GM12878 (cell line): Measurements from ENCODE around the gene CREBRF. TPM values are rescaled to one million over a fixed set of nuclear protein-coding genes. Genes with fewer than 3 reads are reported as not detected.

Experiments
- ATAC-seq: fragments of 200-7000 bp; cut with Tn5 transposase; 3 replicates; pipeline ENCODE4 v1.9.1; 2020; ENCODE audit warnings: mild to moderate bottlenecking, moderate library complexity
- BruUV-seq: library from RNA; stranded (reverse); fragments of 400-500 nt; replicated peaks from 2 replicates; lab custom pipeline; 2021; lab: Mats Ljungman, UMichigan
- CTCF ChIA-PET: fragments of 300-600 bp; sonication (Branson Sonifier 250); formaldehyde crosslinking; extraction: SDS; loops from one replicate; lab custom pipeline; 2021; ENCODE audit warnings: inconsistent platforms; lab: Yijun Ruan, JAX
- POLR2A ChIA-PET: fragments of 350-600 bp; formaldehyde crosslinking; extraction: SDS; loops from one replicate; lab custom pipeline; 2021; ENCODE audit warnings: inconsistent platforms; lab: Charles Lee
- RAD21 ChIA-PET: fragments of 300-600 bp; sonication (Branson Sonifier 250); formaldehyde crosslinking; loops from one replicate; lab custom pipeline; 2023; ENCODE audit warnings: antibody characterized with exemption; ENCODE audit not compliant: unreplicated experiment; lab: Charles Lee
- SMC1A ChIA-PET: fragments of 300-600 bp; sonication (Branson Sonifier 250); formaldehyde crosslinking; loops from one replicate; lab custom pipeline; 2023; ENCODE audit not compliant: unreplicated experiment, uncharacterized antibody; lab: Charles Lee
- DNase-seq: peaks from one replicate; pipeline ENCODE4 v3.0.0-alpha.2; 2011; ENCODE audit warnings: low read depth, low spot score
- FAIRE-seq: peaks from 3 replicates; lab custom pipeline; 2011; peaks lifted over from hg19 to GRCh38; lab: Jason Lieb, UNC
- H2AFZ ChIP-seq: 2 replicates; pipeline ENCODE4 v1.6.0; 2011; ENCODE audit warnings: low read depth, low read length, control low read depth; ENCODE audit not compliant: control insufficient read depth
- H3K27ac ChIP-seq: 2 replicates; pipeline ENCODE4 v1.5.1; 2011; ENCODE audit warnings: control low read depth; ENCODE audit not compliant: control insufficient read depth, insufficient read depth
- H3K27me3 ChIP-seq, 2 experiments: replicated peaks in 1 of 2; 2 replicates each; pipeline versions ENCODE4 v1.6.0 to v1.6.1; 2011; ENCODE audit warnings: low read length in 1 of 2; ENCODE audit not compliant: control insufficient read depth in 2 of 2, insufficient read depth in 2 of 2
- H3K36me3 ChIP-seq, 2 experiments: 2 replicates each; pipeline ENCODE4 v1.5.1; 2011; ENCODE audit warnings: low read length in 1 of 2; ENCODE audit not compliant: control insufficient read depth in 2 of 2, insufficient read depth in 2 of 2
- H3K4me1 ChIP-seq: 2 replicates; pipeline ENCODE4 v1.6.1; 2011; ENCODE audit warnings: mild to moderate bottlenecking, low read length, moderate library complexity, mixed read lengths; ENCODE audit not compliant: control insufficient read depth, insufficient read depth
- H3K4me2 ChIP-seq: 2 replicates; pipeline ENCODE4 v1.6.0; 2011; ENCODE audit warnings: control low read depth; ENCODE audit not compliant: control insufficient read depth, insufficient read depth
- H3K4me3 ChIP-seq: fragments of 200-600 bp; sonication (generic); 2 replicates; pipeline ENCODE4 v1.5.1; 2016
- H3K79me2 ChIP-seq: 2 replicates; pipeline ENCODE4 v1.6.0; 2011; ENCODE audit warnings: low read length; ENCODE audit not compliant: control insufficient read depth, insufficient read depth
- H3K9ac ChIP-seq: 2 replicates; pipeline ENCODE4 v1.8.0; 2011; ENCODE audit warnings: low read length, control low read depth, mixed read lengths; ENCODE audit not compliant: control insufficient read depth, insufficient read depth
- H3K9me3 ChIP-seq: replicated peaks from 3 replicates; pipeline ENCODE4 v1.5.1; 2011; ENCODE audit warnings: mild to moderate bottlenecking, low read length; ENCODE audit not compliant: control insufficient read depth, insufficient read depth
- H4K20me1 ChIP-seq: 2 replicates; pipeline ENCODE4 v1.6.0; 2011; ENCODE audit not compliant: control insufficient read depth, insufficient read depth
- LARP7 ChIP-seq: fragments of 450-650 bp; IDR thresholded peaks from 2 replicates; pipeline ENCODE4 v1.6.1; 2017; ENCODE audit warnings: mild to moderate bottlenecking
- STAT1 ChIP-seq: fragments of 450-650 bp; conservative IDR thresholded peaks from 2 replicates; pipeline ENCODE4 v1.6.1; 2014; ENCODE audit warnings: antibody characterized with exemption, mild to moderate bottlenecking
- WGBS: methylation state at CpG from one replicate; pipeline ENCODE4 v1.1.6; 2016; ENCODE audit warnings: low lambda C conversion rate; ENCODE audit not compliant: insufficient replicate concordance, insufficient coverage; ENCODE audit errors: missing lambda C conversion rate; 5-methylcytosine and 5-hydroxymethylcytosine counted together
- in situ Hi-C: fragments of 300-500 bp; cut with MboI; formaldehyde crosslinking; loops from 9 replicates; pipeline ENCODE4 v1.14.3; 2018; ENCODE audit warnings: mixed read lengths
- intact Hi-C: fragments of 100-400 bp; cut with micrococcal nuclease; formaldehyde crosslinking; loops from one replicate; pipeline ENCODE4 v1.14.2; 2022; ENCODE audit not compliant: unreplicated experiment
- polyA plus RNA-seq, 11 experiments: library from polyadenylated mRNA; depleted of rRNA in 4 of 11; unstranded in 6 of 11; stranded (reverse) in 5 of 11; fragments of >200 nt; fragmentation: Nextera tagmentation in 4 of 11; fragmentation: Illumina TruSeq in 1 of 11; extraction: Ambion mirVana in 4 of 11; extraction: Trizol in 1 of 11; gene quantifications; 1 replicate in 1 of 11; 2 replicates in 10 of 11; pipeline versions ENCODE4 v1.2.1 to v1.2.3, GENCODE V29; 2011 to 2016; ENCODE audit warnings: inconsistent platforms in 2 of 11, missing spikeins in 2 of 11, low read depth in 1 of 11
- total RNA-seq, 4 experiments: library from RNA; depleted of rRNA in 3 of 4; stranded (reverse); fragments of >200 nt in 3 of 4; fragmentation: Illumina TruSeq in 1 of 4; extraction: Trizol in 1 of 4; gene quantifications; 2 replicates each; pipeline versions ENCODE4 v1.2.1 to v1.2.3, GENCODE V29; 2013 to 2021
- TF ChIP-seq, protein P1 (sequence below), 3 experiments: IDR thresholded peaks in 2 of 3; conservative IDR thresholded peaks in 1 of 3; 2 replicates each; pipeline ENCODE4 v1.5.1; 2011; ENCODE audit warnings: low read depth in 3 of 3, low read length in 3 of 3, mild to moderate bottlenecking in 3 of 3, control low read depth in 2 of 3, moderate library complexity in 2 of 3, inconsistent platforms in 1 of 3, mixed read lengths in 1 of 3; ENCODE audit not compliant: control insufficient read depth in 2 of 3, insufficient read depth in 1 of 3; ENCODE audit errors: extremely low read depth in 1 of 3
- TF ChIP-seq, protein P2 (sequence below): fragments of 450-650 bp; formaldehyde crosslinking; IDR thresholded peaks from 2 replicates; pipeline ENCODE4 v1.4.0; 2020; ENCODE audit warnings: mild to moderate bottlenecking, moderate library complexity

Gene CREBRF
- total and polyA plus RNA-seq, 10 of the 15 experiments (the other 5 are each of a cell fraction or from before 2014, with no cell fraction given) = 1.2 to 12.7 (median 3.9) TPM

- ChIA-PET POLR2A (interaction anchor here (0.7 kb wide), 1 partner anchor 931 kb away, joined by 3 read pairs; no protein-coding TSS in a partner anchor), SMC1A (interaction anchor here (0.9 kb wide), 1 partner anchor 37 kb away, joined by 3 read pairs; no protein-coding TSS in a partner anchor), CTCF (interaction anchor here (0.7 to 1.1 kb wide), 3 partner anchors 15 to 181 kb away, joined by 3 to 4 read pairs (median 3); no protein-coding TSS in a partner anchor), RAD21 (interaction anchor here (0.7 to 1.5 kb wide), 4 partner anchors 14 to 181 kb away, joined by 3 to 7 read pairs (median 3); partner anchors contain the start of gene ATP6V0E1)
- BruUV-seq = no TSS peak
- Histone ChIP-seq H3K4me2 (no peak overlapping the region), H3K9ac (no peak overlapping the region; the same call in 1 of the 2 replicates), H4K20me1 (no peaks in the 10 kb centered on the region), H3K79me2 (no peaks in the 10 kb centered on the region), H3K27ac (no peak overlapping the region), H3K36me3 (peaks cover 0 to 3% of the 10 kb centered on the region in 2 experiments; a peak in 3 of 4 replicates), H3K9me3 (no peaks in the 10 kb centered on the region), H3K4me1 (no peaks in the 10 kb centered on the region), H3K27me3 (no peaks in the 10 kb centered on the region), H2AFZ (no peak overlapping the region), H3K4me3 (no peak overlapping the region)
- DNase-seq (no peak), ATAC-seq (no peak), FAIRE-seq (no peak)
- in situ Hi-C loops = no loop called here
- WGBS = 69% methylated on average over 2 of the region's 2 CpGs
- TF ChIP-seq STAT1 = no peak
- TF ChIP-seq, protein P1, sequence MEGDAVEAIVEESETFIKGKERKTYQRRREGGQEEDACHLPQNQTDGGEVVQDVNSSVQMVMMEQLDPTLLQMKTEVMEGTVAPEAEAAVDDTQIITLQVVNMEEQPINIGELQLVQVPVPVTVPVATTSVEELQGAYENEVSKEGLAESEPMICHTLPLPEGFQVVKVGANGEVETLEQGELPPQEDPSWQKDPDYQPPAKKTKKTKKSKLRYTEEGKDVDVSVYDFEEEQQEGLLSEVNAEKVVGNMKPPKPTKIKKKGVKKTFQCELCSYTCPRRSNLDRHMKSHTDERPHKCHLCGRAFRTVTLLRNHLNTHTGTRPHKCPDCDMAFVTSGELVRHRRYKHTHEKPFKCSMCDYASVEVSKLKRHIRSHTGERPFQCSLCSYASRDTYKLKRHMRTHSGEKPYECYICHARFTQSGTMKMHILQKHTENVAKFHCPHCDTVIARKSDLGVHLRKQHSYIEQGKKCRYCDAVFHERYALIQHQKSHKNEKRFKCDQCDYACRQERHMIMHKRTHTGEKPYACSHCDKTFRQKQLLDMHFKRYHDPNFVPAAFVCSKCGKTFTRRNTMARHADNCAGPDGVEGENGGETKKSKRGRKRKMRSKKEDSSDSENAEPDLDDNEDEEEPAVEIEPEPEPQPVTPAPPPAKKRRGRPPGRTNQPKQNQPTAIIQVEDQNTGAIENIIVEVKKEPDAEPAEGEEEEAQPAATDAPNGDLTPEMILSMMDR (IDR thresholded peaks at IDR 0.05 in 2 of 3, conservative IDR thresholded peaks at IDR 0.05 in 1 of 3; ENCODE audit: control insufficient read depth in 2 of 3, extremely low read depth in 1 of 3, insufficient read depth in 1 of 3, low read depth in 3 of 3, low read length in 3 of 3) = no peak
- no peak for TF ChIP-seq LARP7
- TF ChIP-seq, protein P2, sequence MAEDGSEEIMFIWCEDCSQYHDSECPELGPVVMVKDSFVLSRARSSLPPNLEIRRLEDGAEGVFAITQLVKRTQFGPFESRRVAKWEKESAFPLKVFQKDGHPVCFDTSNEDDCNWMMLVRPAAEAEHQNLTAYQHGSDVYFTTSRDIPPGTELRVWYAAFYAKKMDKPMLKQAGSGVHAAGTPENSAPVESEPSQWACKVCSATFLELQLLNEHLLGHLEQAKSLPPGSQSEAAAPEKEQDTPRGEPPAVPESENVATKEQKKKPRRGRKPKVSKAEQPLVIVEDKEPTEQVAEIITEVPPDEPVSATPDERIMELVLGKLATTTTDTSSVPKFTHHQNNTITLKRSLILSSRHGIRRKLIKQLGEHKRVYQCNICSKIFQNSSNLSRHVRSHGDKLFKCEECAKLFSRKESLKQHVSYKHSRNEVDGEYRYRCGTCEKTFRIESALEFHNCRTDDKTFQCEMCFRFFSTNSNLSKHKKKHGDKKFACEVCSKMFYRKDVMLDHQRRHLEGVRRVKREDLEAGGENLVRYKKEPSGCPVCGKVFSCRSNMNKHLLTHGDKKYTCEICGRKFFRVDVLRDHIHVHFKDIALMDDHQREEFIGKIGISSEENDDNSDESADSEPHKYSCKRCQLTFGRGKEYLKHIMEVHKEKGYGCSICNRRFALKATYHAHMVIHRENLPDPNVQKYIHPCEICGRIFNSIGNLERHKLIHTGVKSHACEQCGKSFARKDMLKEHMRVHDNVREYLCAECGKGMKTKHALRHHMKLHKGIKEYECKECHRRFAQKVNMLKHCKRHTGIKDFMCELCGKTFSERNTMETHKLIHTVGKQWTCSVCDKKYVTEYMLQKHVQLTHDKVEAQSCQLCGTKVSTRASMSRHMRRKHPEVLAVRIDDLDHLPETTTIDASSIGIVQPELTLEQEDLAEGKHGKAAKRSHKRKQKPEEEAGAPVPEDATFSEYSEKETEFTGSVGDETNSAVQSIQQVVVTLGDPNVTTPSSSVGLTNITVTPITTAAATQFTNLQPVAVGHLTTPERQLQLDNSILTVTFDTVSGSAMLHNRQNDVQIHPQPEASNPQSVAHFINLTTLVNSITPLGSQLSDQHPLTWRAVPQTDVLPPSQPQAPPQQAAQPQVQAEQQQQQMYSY (CRISPR knock-in tag) = no peak
- intact Hi-C loops = no loop called here
Observed at GRCh38 chr5:173165177-173166016, 109.2 kb downstream of the CREBRF start.
